Epithelial cell of esophagus (primary cell): ENCODE measurements around the gene CCT7.
A peak's percentile ranks its signal among the peaks of the same experiment; 100 is the strongest.

ENCODE experiments used
- DNase-seq: peaks from one replicate; pipeline ENCODE4 v3.0.0; 2010; ENCODE audit warnings: low read depth
- H3K4me3 ChIP-seq: 2 replicates; pipeline ENCODE4 v1.5.1; 2011; ENCODE audit warnings: mild to moderate bottlenecking, low read length, control low read depth
- TF ChIP-seq, protein P1 (sequence below): IDR thresholded peaks from 2 replicates; pipeline ENCODE4 v1.5.1; 2011; ENCODE audit warnings: low read depth, mild to moderate bottlenecking, low read length, control low read depth, inconsistent platforms; ENCODE audit not compliant: insufficient read depth; ENCODE audit errors: missing control alignments

CCT7 gene

DNA sequence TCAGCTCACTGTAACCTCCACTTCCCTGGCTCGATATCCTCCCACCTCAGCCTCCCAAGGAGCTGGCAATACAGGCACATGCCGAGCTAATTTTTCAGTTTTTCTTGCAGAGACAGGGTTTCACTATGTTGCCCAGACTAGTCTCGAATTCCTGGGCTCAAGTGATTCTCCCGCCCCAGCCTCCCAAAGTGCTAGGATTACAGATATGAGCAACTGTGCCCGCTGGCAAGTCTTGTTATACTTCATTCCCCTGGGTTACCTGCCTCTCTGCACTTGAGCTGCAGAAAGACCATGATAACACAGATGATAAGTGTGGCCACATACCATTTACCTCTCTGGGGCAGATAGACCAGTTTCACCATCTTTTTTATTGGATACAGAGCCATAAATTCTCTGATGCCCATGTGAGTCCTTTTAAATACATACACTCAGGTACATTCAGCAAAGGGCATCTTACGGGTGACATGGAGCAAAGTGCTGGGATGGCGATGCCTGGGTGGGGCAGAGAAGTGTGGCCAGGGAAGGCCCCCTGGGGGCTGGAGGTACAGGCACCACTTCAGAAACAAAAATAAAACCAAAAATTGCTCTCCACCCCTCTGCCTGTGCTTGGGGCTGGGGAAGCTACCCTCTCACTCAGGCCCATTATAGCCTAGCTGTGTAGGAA is 20.4 kb downstream of the CCT7 start:
- DNase-seq = peak; percentile 67
- H3K4me3 ChIP-seq = no peak overlapping the region
- TF ChIP-seq, protein P1, sequence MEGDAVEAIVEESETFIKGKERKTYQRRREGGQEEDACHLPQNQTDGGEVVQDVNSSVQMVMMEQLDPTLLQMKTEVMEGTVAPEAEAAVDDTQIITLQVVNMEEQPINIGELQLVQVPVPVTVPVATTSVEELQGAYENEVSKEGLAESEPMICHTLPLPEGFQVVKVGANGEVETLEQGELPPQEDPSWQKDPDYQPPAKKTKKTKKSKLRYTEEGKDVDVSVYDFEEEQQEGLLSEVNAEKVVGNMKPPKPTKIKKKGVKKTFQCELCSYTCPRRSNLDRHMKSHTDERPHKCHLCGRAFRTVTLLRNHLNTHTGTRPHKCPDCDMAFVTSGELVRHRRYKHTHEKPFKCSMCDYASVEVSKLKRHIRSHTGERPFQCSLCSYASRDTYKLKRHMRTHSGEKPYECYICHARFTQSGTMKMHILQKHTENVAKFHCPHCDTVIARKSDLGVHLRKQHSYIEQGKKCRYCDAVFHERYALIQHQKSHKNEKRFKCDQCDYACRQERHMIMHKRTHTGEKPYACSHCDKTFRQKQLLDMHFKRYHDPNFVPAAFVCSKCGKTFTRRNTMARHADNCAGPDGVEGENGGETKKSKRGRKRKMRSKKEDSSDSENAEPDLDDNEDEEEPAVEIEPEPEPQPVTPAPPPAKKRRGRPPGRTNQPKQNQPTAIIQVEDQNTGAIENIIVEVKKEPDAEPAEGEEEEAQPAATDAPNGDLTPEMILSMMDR = no peak

DNA sequence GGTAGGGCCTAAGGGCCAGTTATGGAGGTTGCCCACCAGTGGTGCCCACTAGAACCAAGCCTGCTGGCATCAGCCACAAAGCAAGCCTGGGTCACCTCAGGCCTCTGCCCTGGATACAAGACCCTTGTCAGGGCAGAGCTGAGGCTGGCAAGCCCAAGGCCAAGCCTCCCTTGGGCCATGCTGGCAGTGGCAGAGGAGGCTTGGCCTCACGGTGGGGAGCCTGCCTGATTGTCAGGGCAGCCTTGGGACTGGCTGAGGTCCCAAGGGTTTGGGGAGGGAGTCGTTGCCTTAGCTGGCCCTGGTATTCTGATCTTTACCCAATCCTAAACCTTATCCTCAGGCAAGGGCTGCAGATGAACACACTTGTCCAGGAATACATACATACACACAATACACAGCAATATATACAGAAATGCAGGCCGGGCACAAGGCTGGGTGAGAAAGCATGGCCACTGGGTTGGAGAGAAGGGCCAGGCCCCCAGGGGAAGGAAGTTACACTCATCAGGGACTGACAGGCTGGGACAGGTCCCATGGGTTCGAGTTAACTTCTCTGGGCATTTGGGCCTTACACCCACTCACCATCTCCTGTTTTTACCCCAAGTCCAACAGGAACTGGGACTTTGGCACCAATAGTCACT is 21.0 kb downstream of the CCT7 start:
- DNase-seq = peak; percentile 76
- TF ChIP-seq, protein P1 = no peak
- H3K4me3 ChIP-seq = no peak overlapping the region

DNA sequence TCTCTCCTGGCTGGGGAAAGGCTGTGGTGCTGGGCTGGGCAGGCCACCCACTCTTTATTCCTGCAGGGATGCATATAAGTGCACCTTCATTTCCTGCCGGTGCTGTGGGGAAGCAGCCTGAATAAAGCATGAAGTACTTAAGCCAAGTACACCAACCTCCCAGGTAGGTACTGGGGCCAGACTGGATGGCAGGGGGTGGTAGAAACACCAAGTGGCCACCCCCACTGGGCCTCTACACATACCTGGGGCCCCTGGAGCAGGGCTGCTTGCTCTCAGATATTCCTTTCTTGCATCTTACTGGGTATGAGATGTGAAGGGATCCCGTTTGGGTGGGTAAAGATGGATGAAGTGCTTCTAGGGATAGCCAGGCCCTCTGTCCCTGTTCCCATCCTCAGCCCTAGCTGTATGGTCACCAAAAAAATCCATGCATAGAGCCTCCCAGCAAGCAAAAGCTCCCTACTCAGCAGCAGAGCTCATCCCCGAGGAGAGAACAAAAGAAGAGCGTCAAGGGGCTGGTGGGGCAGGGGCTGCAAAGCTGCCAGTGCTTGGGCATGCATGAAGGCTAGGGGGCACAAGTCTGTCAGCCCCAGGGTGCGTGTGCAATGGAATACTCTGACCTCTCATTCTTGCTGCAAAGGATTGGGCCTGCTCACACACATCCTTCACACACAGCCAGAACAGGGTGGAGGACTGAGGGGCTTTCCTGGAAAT is 22.0 kb downstream of the CCT7 start:
- no peak for DNase-seq
- TF ChIP-seq, protein P1 = no peak
- no peak overlapping the region for H3K4me3 ChIP-seq

DNA sequence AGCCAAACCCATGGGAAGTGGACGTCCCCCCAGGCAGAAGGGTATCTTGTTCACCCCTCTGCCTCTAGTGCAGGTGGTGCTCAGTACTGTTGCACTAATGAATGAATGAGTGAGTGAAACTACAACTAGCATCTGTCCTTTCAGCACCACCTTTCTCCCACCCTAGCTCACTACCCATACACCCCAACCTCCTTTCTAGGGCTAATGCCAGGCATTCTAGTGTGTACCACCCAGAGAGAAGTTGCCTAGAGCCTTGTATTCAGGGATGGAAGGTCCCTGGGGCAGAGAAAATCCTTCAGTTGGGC is 22.5 kb downstream of the CCT7 start:
- TF ChIP-seq, protein P1 = no peak
- no peak overlapping the region for H3K4me3 ChIP-seq
- DNase-seq = no peak

DNA sequence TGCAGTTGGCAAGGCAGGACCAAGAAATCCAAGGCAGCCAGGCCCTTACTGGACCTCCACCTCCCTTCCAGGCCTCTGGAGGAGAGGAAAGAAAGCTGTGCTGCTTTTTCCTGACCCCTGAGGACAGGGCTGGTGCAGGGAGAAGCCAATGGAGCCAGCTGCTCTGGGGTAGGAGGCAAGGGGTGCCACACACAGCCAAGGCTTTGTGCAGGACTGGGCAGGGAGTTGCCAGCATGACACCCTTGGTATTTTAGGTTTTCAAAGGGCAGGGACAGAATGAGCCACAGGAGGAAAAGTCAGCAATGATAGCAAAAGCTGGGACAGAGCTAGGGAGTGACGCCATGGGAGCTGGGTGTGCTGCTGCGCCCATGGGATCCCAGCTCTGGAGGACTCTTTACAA is 22.9 kb downstream of the CCT7 start:
- no peak for DNase-seq
- TF ChIP-seq, protein P1 = no peak
- H3K4me3 ChIP-seq = no peak overlapping the region

DNA sequence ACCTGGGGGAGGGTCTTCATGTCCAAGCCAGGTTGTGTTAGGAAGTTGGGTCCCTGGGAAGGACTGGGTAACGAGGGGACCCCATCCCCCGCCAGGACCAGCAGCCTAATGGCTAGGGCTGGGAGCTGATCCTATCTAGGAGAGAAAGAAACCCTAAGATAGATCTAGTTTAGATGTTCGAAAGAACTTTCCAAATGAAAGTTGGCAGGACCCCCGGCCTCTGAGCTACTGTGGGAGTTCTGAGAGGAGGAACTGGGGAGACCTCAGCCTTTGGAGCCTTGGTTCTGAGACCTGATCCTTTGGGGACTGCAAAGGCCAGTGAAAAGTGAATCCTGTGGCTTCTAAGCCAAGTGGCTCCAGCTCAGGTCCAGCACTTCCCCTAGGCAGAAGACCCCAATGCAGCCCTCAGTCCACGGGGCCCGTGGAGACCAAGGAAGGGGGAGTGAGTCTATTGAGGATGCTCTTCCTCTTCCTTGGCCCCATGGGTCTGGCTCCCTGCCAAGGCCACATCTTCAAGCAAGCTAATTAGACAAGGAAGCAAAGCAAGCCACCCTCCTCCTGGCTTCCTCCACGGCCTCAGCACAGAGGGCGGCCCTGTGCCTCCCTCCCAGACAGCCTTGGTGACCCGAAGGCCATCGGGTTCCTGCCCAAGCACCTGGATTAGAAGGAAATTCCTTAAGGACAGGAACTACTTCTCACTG is 23.5 kb downstream of the CCT7 start:
- DNase-seq = no peak
- TF ChIP-seq, protein P1 = no peak
- no peak overlapping the region for H3K4me3 ChIP-seq
